Cardiac fibroblast (primary cell): ENCODE results near the gene FLT3LG.
A peak's percentile ranks its signal among the peaks of the same experiment; 100 is the strongest.

Experiments
- DNase-seq, 2 donors: peaks; one replicate each; pipeline versions ENCODE4 v3.0.0 to v3.0.0-alpha.2; 2010; ENCODE audit warnings: low read depth in 2 of 2
- H3K4me3 ChIP-seq, 2 donors: replicated peaks in 1 of 2; 1 replicate in 1 of 2; 2 replicates in 1 of 2; pipeline ENCODE4 v1.5.1; 2011; ENCODE audit warnings: low read depth in 2 of 2, low read length in 2 of 2, mild to moderate bottlenecking in 2 of 2, moderate library complexity in 1 of 2
- CTCF ChIP-seq: IDR thresholded peaks from one replicate; pipeline ENCODE4 v1.5.1; 2011; ENCODE audit warnings: low read depth, mild to moderate bottlenecking, low read length, inconsistent platforms

The FLT3LG gene

GRCh38 chr19:49497047-49497788, 23.2 kb downstream of the FLT3LG start:
- H3K4me3 ChIP-seq: peak overlapping the region; percentile 79 to 94
- no peak for TF ChIP-seq CTCF
- DNase-seq: peak; percentile 70 to 71

GRCh38 chr19:49497789-49498103, 23.7 kb downstream of the FLT3LG start:
- no peak for TF ChIP-seq CTCF
- H3K4me3 ChIP-seq: peak overlapping the region; percentile 79 to 94
- no peak for DNase-seq

GRCh38 chr19:49498475-49498874, 24.5 kb downstream of the FLT3LG start:
- no peak for TF ChIP-seq CTCF
- H3K4me3 ChIP-seq: peak overlapping the region in 1 of 2 donors; percentile 3
- DNase-seq: no peak

GRCh38 chr19:49499030-49499670, 25.1 kb downstream of the FLT3LG start:
- no peak overlapping the region for H3K4me3 ChIP-seq
- no peak for DNase-seq
- no peak for TF ChIP-seq CTCF

GRCh38 chr19:49502866-49503581, 29.0 kb downstream of the FLT3LG start:
- DNase-seq: peak; percentile 84 to 97
- no peak overlapping the region for H3K4me3 ChIP-seq
- peak; percentile 65 for TF ChIP-seq CTCF

GRCh38 chr19:49503582-49503962, 29.6 kb downstream of the FLT3LG start:
- no peak overlapping the region for H3K4me3 ChIP-seq
- no peak for TF ChIP-seq CTCF
- no peak for DNase-seq
